Spleen (tissue), 11 donors: ENCODE results near the gene KLRB1. TPM values are rescaled to one million over a fixed set of nuclear protein-coding genes. Genes with fewer than 3 reads are reported as not detected.

Experiments
- DNase-seq: peaks from one replicate; pipeline ENCODE4 v3.0.0-alpha.2; 2020
- H3K27ac ChIP-seq, 8 donors: fragments of 200-600 bp; sonication (generic) in 7 of 8; 1 replicate in 4 of 8; 2 replicates in 4 of 8; pipeline versions ENCODE4 v1.5.0 to v1.8.0; 2016 to 2021; ENCODE audit warnings: inconsistent platforms in 4 of 8, mild to moderate bottlenecking in 4 of 8, moderate library complexity in 1 of 8
- H3K27me3 ChIP-seq, 7 donors: fragments of 200-600 bp; sonication (generic) in 6 of 7; replicated peaks in 1 of 7; 1 replicate in 4 of 7; 2 replicates in 3 of 7; pipeline versions ENCODE4 v1.5.0 to v1.8.0; 2016 to 2021; ENCODE audit warnings: inconsistent platforms in 3 of 7, mild to moderate bottlenecking in 1 of 7
- H3K36me3 ChIP-seq, 6 donors: fragments of 200-600 bp; sonication (generic) in 5 of 6; 1 replicate in 4 of 6; 2 replicates in 2 of 6; pipeline versions ENCODE4 v1.5.0 to v1.8.0; 2016 to 2021; ENCODE audit warnings: inconsistent platforms in 2 of 6
- H3K4me1 ChIP-seq, 6 donors: fragments of 200-600 bp; sonication (generic) in 5 of 6; 1 replicate in 3 of 6; 2 replicates in 3 of 6; pipeline versions ENCODE4 v1.5.0 to v1.8.0; 2016 to 2021; ENCODE audit warnings: inconsistent platforms in 3 of 6
- H3K4me3 ChIP-seq, 8 donors: fragments of 200-600 bp; sonication (generic) in 7 of 8; 1 replicate in 4 of 8; 2 replicates in 4 of 8; pipeline versions ENCODE4 v1.5.0 to v1.8.0; 2016 to 2021; ENCODE audit warnings: inconsistent platforms in 4 of 8, mild to moderate bottlenecking in 4 of 8, moderate library complexity in 2 of 8
- H3K9me3 ChIP-seq, 8 donors: fragments of 200-600 bp; sonication (generic) in 7 of 8; 1 replicate in 4 of 8; 2 replicates in 4 of 8; pipeline versions ENCODE4 v1.5.0 to v1.8.0; 2016 to 2021; ENCODE audit warnings: inconsistent platforms in 4 of 8
- CTCF ChIP-seq, 11 experiments: fragments of 200-600 bp in 7 of 11; fragments of 450-650 bp in 4 of 11; sonication (generic) in 4 of 11; IDR thresholded peaks in 8 of 11; conservative IDR thresholded peaks in 3 of 11; 1 replicate in 7 of 11; 2 replicates in 4 of 11; pipeline versions ENCODE4 v1.4.0 to v1.8.0; 2016 to 2021; ENCODE audit warnings: antibody characterized with exemption in 11 of 11, inconsistent platforms in 4 of 11, mild to moderate bottlenecking in 1 of 11
- POLR2A ChIP-seq, 3 donors: fragments of 450-650 bp; IDR thresholded peaks; one replicate each; pipeline ENCODE4 v1.5.1; 2017; ENCODE audit warnings: antibody characterized with exemption in 3 of 3, mild to moderate bottlenecking in 1 of 3
- POLR2AphosphoS5 ChIP-seq, 3 donors: sonication (generic); formaldehyde crosslinking; IDR thresholded peaks; one replicate each; pipeline ENCODE4 v1.5.1; 2017; ENCODE audit warnings: antibody characterized with exemption in 3 of 3
- WGBS, 5 donors: extraction: QIAGEN DNeasy Blood & Tissue Kit in 3 of 5; methylation state at CpG; one replicate each; pipeline versions ENCODE4 v1.1.5 to v1.1.7; 2013 to 2018; 5-methylcytosine and 5-hydroxymethylcytosine counted together
- intact Hi-C: fragments of 100-400 bp; cut with DNase I; formaldehyde crosslinking; loops from one replicate; pipeline ENCODE4 v1.15.0; 2023; ENCODE audit warnings: low total_unique reads
- polyA plus RNA-seq, 3 donors: library from polyadenylated mRNA; stranded (reverse); fragments of 200-250 nt; gene quantifications; one replicate each; pipeline ENCODE4 v1.2.1, GENCODE V29; 2013
- total RNA-seq, 7 donors: library from RNA; depleted of rRNA in 3 of 7; stranded (reverse); fragments of >200 nt in 3 of 7; fragmentation: NEBNext Ultra II Directional in 4 of 7; extraction: Animal tissue kit (Norgen Biotek cat#: 25700) in 4 of 7; gene quantifications; one replicate each; pipeline versions ENCODE4 v1.1.0 to v1.2.1, GENCODE V29; 2016 to 2021
- donor health status: healthy with polysubstance abuse.
- donor health status: DM: no; HTN: no; CAD: no; lungs with moderate emphysema.
- donor health status: DM: no; HTN: no; CAD: no.
- donor health status: Bipolar disorder and iron deficiency.
- donor health status: healthy.
- donor health status: DM: no; HTN: no; CAD: no.
- donor health status: DM: yes; HTN: yes; CAD: no.

KLRB1 gene
- total and polyA plus RNA-seq, 10 donors, result 4.9 to 28.2 (median 14.1) TPM

GRCh38 chr12:9636150-9636850 is 28.6 kb upstream of the KLRB1 start:
- Histone ChIP-seq H3K27me3 (no peaks in the 10 kb centered on the region), H3K4me3 (no peak overlapping the region), H3K9me3 (peaks cover 0 to 8% (median 0%) of the 10 kb centered on the region in 8 donors), H3K4me1 (peaks cover 11 to 62% (median 35%) of the 10 kb centered on the region in 6 donors), H3K27ac (peak overlapping the region in 5 of 8 donors; percentile 18 to 73 (median 54)), H3K36me3 (no peaks in the 10 kb centered on the region)
- intact Hi-C loops, result no loop called here
- no peak for TF ChIP-seq POLR2A (IDR thresholded peaks at IDR 0.05)
- TF ChIP-seq CTCF (IDR thresholded peaks at IDR 0.05 in 8 of 11, conservative IDR thresholded peaks at IDR 0.05 in 3 of 11), result no peak
- no peak for TF ChIP-seq POLR2AphosphoS5 (IDR thresholded peaks at IDR 0.05)
- WGBS, 5 donors, result 70 to 81% (median 76%) methylated on average over 4 of the region's 4 CpGs
- DNase-seq, result no peak

- peak overlapping the region in 4 of 8 donors; percentile 28 to 73 (median 56) for H3K27ac ChIP-seq
- H3K4me3 ChIP-seq, result no peak overlapping the region
- DNase-seq, result no peak
- TF ChIP-seq POLR2A (IDR thresholded peaks at IDR 0.05) (no peak), POLR2AphosphoS5 (IDR thresholded peaks at IDR 0.05) (no peak), CTCF (IDR thresholded peaks at IDR 0.05 in 8 of 11, conservative IDR thresholded peaks at IDR 0.05 in 3 of 11) (no peak)
- H3K36me3 ChIP-seq, result no peaks in the 10 kb centered on the region
- no peaks in the 10 kb centered on the region for H3K27me3 ChIP-seq
- H3K9me3 ChIP-seq, result peaks cover 0 to 7% (median 0%) of the 10 kb centered on the region in 8 donors
- intact Hi-C loops, result loop anchor here (2.0 kb wide), 1 partner anchor 74 kb away; no protein-coding TSS in a partner anchor
- 31 to 57% (median 48%) methylated on average over 2 of the region's 2 CpGs for WGBS, 5 donors
- H3K4me1 ChIP-seq, result peaks cover 11 to 62% (median 35%) of the 10 kb centered on the region in 6 donors
Measured at GRCh38 chr12:9634969-9635754, 27.4 kb upstream of the KLRB1 start.

GRCh38 chr12:9634177-9634803 is 26.6 kb upstream of the KLRB1 start:
- 20 to 32% (median 25%) methylated on average over 2 of the region's 2 CpGs for WGBS, 5 donors
- Histone ChIP-seq H3K36me3 (no peaks in the 10 kb centered on the region), H3K27ac (peak overlapping the region in 4 of 8 donors; percentile 28 to 73 (median 56)), H3K27me3 (no peaks in the 10 kb centered on the region), H3K4me3 (no peak overlapping the region), H3K4me1 (peaks cover 11 to 61% (median 35%) of the 10 kb centered on the region in 6 donors), H3K9me3 (no peaks in the 10 kb centered on the region)
- DNase-seq, result no peak
- intact Hi-C loops, result loop anchor here (2.0 kb wide), 1 partner anchor 75 kb away; no protein-coding TSS in a partner anchor
- TF ChIP-seq CTCF (IDR thresholded peaks at IDR 0.05 in 8 of 11, conservative IDR thresholded peaks at IDR 0.05 in 3 of 11) (peak; percentile 60 to 85 (median 76)), POLR2A (IDR thresholded peaks at IDR 0.05) (no peak)
